Fibroblast of skin of scalp (primary cell): ENCODE data around the gene GPR3.
"Not testable (repeated sequence)": the region's sequence is repeated elsewhere in the genome, so short reads cannot be mapped to it uniquely, and the experiment has no call there.

Source experiments
- DNase-seq: peaks from one replicate; pipeline ENCODE4 v3.0.0-alpha.2; 2013

Gene GPR3

DNA sequence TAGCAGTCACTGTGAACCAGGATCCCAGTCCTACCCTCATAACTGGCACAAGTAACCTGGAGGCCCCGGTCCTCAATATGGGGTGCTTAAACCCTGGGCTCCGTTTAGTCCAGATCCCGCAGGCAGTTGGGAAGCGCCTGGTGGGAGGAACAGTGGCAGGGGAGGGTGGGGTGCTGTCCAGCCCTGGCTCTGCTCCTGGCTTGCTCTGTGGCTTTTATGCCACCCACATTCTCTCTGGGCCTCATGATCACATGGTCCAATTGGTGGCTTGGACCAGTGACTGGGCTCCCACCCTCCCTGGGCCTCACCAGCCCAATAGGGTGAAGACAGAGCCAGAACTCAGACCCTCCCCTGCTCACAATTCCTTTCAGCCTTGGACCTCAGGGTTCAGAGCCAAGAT lies 12.2 kb upstream of the GPR3 start:
- DNase-seq: no peak

GRCh38 chr1:27380766-27381733 lies 11.4 kb upstream of the GPR3 start:
- DNase-seq: no peak

- DNase-seq: no peak
Observed at GRCh38 chr1:27381969-27382762, 10.3 kb upstream of the GPR3 start.

DNA sequence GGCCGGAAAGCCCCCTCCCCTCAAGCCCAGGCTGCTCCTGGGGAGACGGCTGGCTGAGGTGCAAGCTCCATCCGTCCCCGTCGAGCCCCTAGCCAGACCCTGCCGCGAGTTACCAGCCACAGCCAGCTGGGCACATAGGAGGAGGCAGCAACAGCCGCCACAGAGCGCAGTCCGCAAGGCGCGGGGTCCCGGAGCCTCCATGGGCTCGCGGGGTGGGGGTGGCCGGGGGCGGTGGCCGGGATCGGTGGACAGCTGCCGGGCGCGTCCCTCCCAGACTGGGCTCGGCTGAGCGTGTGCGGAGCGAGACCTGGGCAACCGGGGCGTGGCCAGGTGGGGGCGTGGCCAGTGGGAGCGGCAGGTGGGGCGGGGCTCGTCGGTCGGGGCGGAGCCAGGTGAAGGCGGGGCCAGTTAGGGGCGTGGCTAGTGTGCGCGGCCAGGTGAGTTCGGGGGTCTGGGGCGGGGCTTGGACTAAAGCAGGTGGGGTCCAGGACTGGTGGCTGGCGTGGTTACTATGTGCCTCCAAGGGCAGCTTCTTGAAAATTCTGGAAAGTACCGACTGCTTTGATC lies 9.3 kb upstream of the GPR3 start, which contains the start of gene CD164L2:
TSS of gene CD164L2 (minus strand) at position 295 of the 567 bp plus-strand sequence. CDS start at position 201, 94 bp downstream.
- no peak for DNase-seq

DNA sequence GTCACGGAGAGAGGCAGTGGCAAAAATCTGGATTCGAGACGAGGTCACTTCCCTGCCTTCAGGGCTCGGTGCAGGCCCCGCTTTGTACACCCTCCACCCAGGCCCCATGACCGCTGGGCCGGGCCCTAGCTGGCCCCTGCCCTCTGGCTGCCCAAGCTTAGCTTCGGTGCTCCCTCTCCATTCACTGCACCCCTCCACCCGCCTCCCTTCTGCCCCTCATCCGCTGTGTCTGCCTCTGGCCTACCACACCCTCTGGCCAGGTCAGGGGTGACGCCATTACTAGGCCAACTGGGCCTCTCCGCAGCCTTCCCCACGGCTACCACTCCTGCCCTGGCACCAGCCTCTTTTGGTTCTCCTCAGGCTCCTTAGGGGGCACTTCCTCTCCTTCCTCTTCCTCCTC lies 8.8 kb upstream of the GPR3 start:
- DNase-seq: no peak

GRCh38 chr1:27384797-27385196 lies 7.6 kb upstream of the GPR3 start:
- not testable (repeated sequence) for DNase-seq

DNA sequence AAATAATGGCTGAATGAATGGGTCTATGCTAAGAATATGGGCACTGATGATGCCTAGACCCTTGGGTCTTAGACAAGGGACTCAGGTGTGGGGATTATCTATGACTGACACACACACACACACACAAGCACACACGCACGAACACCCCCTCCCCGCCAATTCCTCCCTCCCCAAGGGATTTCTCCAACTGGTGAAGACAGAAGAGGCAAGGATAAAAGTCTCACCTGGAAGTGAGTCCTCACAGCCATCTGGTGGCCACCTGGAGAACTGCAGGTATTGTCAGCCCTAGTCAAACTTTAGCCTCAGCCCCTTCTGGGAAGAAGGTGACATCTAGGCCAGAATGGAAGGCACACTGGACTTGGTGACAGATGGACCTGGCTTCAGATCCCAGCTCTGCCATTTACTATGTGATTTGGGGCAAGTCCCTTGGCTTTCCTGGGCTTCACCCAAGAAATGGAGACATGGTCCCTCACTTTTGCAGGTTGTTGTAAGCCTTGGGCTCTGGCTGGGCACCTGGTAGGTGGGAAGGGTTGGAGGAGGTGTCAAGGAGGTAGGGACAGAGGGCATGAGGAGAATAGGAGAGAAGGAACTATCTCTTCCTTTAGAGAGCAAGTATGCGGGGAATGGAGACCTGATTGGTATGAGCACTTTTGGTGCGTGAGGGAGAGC lies 4.0 kb upstream of the GPR3 start:
- DNase-seq: peak; percentile 38

DNA sequence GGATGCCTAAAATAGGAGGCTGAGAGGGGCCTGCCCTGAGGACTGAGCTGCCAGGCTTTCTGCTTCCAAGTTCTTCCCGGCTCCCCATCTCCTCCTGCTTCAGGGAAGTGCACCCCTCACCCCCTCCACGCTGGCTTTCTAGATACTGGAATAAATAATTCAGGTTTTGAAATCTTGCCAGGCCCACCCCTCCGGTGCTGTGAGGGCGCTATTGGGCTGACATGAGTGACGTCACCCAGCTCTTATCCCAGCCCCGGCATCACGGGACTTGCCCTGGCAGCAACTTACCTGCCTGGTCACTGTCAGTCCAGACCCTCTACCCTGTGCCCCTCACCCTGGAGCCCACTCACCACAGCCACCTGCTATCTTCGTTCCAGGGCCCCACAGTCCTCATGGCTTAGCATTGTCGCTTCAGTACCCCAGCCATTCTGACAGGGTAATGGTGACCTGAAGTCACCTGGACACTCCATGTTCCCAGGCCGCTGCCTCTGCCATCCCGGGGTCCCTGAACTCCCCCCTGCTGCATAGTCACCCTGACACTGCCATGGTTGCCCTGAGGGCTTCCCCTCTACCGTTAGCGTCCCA lies 819 bp upstream of the GPR3 start:
- DNase-seq: peak; percentile 52

GRCh38 chr1:27392778-27393635 lies 585 bp downstream of the GPR3 start:
- no peak for DNase-seq

- DNase-seq: no peak
Observed at GRCh38 chr1:27393641-27394281, 1.3 kb downstream of the GPR3 start.

GRCh38 chr1:27394282-27394658 lies 1.8 kb downstream of the GPR3 start:
- no peak for DNase-seq

DNA sequence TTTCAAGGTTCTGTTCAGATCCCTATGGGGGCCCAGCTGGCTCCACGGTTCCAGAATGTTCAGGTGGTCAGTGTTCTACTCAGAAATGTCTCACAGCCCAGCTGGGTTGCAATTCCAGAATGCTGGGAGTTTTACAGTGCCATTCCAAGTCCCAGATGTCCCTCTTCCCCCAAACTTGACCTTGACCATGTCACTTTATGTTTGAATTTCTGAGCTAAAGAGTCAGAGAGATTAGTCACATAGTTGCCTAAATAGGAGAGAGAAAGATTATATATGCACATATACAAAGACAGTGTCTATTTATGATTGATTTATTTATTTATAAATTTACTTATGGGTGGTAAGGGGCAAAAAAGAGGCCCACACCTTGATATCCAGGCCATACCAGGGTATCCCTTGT lies 2.5 kb downstream of the GPR3 start:
- peak; percentile 23 for DNase-seq

DNA sequence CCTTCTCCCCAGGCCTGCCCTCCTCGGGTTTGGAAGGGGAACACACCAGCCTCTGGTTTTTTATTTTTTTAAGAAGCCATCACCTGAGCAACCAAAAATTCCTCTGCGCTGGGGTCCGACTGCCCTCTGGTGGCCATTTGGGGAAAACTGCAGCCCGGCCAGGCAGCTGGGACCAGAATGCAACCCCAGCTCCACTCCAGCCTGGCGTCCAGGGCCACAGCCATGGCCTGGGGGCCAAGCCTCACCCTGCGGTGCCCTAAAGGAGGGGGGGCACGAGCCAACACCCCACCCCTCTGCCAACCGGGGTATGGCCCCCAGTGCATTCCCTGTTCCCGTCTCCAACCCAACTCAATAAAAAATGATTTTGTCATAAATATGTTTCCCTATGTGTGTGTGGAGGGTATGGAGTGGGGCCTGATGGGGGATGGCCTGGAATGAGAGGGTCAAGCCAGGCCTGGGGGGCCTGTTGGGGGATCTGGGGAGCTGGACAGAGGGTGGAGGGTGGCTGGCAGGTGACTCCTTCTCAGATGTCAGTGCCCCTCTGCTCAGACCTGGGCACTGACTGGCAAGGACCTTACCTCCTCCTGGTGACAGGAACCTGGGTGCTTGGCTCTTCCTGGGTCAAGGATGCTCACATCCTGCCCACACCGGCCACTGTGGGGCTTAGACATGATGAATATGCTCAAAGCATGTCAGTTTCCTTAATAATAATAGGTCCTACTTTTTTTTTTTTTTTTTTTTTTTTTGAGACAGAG lies 3.2 kb downstream of the GPR3 start:
- peak; percentile 72 for DNase-seq

DNA sequence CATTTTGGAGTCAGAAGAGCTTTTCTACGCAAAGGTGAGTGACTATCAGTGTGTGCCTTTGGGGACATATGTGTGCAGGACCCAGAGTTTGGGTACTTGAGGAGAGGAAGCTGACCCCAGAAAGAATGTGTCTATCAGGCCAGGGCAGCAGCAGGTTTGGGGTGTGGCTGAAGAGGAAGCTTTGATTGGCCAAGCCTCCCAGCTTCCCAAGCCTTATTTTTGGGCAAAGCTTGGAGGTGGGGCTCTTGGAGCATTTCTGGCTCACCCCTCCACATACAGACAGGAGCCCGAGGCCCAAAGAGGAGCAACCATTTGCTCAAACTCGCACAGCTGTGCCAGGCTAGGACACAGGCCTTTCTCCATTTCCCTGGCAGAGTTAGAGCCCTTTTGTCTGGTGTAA lies 4.7 kb downstream of the GPR3 start:
- no peak for DNase-seq

DNA sequence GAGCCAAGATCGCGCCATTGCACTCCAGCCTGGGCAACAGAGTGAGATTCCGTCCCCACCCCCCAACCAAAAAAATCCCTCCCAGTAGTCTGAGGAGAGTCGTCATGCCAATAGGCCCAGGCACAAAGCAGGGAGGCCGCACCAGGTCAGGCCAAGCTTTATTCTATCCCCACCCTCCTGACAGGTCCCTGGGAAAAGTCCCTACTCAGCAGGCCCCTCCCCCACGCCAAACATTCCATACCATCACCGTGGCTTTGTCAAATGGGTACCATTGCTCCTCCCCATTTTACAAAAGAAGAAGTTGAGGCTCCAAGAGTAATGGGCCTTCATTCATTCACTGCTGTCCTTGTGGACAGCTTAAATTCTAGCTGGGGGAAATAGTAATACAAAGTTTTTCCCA lies 5.3 kb downstream of the GPR3 start:
- DNase-seq: no peak

GRCh38 chr1:27398405-27399149 lies 6.2 kb downstream of the GPR3 start:
- no peak for DNase-seq

GRCh38 chr1:27399251-27400025 lies 7.0 kb downstream of the GPR3 start:
- peak; percentile 40 for DNase-seq
